OCI-LY7 (cell line): ENCODE results near the gene CRYL1. TPM values are rescaled to one million over a fixed set of nuclear protein-coding genes. Genes with fewer than 3 reads are reported as not detected.

Source experiments
- BruUV-seq: library from RNA; stranded (reverse); fragments of 400-500 nt; replicated peaks from 2 replicates; lab custom pipeline; 2021; lab: Mats Ljungman, UMichigan
- CTCF ChIA-PET: fragments of 300-600 bp; sonication (Branson Sonifier 250); formaldehyde crosslinking; loops from one replicate; lab custom pipeline; 2022; ENCODE audit warnings: antibody characterized with exemption; ENCODE audit not compliant: unreplicated experiment; lab: Charles Lee
- POLR2A ChIA-PET: fragments of 300-600 bp; sonication (Branson Sonifier 250); formaldehyde crosslinking; loops from one replicate; lab custom pipeline; 2022; ENCODE audit warnings: antibody characterized with exemption; lab: Charles Lee
- DNase-seq: peaks from one replicate; pipeline ENCODE4 v3.0.0-alpha.2; 2015; ENCODE audit warnings: low spot score
- H2AFZ ChIP-seq: fragments of 200-600 bp; sonication (generic), shearing (Covaris generic); 2 replicates; pipeline ENCODE4 v1.6.1; 2014; ENCODE audit warnings: mild to moderate bottlenecking, antibody characterized with exemption, low read length, moderate library complexity
- H3K27ac ChIP-seq: fragments of 200-600 bp; sonication (generic); 2 replicates; pipeline ENCODE4 v1.5.1; 2014; ENCODE audit warnings: mixed run types, low read depth, mild to moderate bottlenecking, moderate library complexity, low read length, inconsistent platforms; ENCODE audit not compliant: poor library complexity, severe bottlenecking
- H3K36me3 ChIP-seq: fragments of 200-600 bp; sonication (generic); 2 replicates; pipeline ENCODE4 v1.6.1; 2014; ENCODE audit warnings: mild to moderate bottlenecking, antibody characterized with exemption, low read length, moderate library complexity, mixed read lengths; ENCODE audit not compliant: insufficient read depth
- H3K4me1 ChIP-seq: fragments of 200-600 bp; sonication (generic); 2 replicates; pipeline ENCODE4 v1.5.1; 2014; ENCODE audit warnings: mild to moderate bottlenecking, low read length; ENCODE audit not compliant: insufficient read depth, poor library complexity, severe bottlenecking
- H3K4me2 ChIP-seq: fragments of 200-600 bp; sonication (generic); 2 replicates; pipeline ENCODE4 v1.6.1; 2014; ENCODE audit warnings: mild to moderate bottlenecking, low read length
- H3K4me3 ChIP-seq: fragments of 200-600 bp; sonication (generic); 2 replicates; pipeline ENCODE4 v1.5.1; 2014; ENCODE audit warnings: mild to moderate bottlenecking, low read depth, low read length; ENCODE audit not compliant: poor library complexity, severe bottlenecking
- H3K79me2 ChIP-seq: fragments of 200-600 bp; sonication (generic); 2 replicates; pipeline ENCODE4 v1.6.1; 2016; ENCODE audit warnings: low read depth, mild to moderate bottlenecking, low read length, moderate library complexity, mixed read lengths; ENCODE audit not compliant: insufficient read depth
- H3K9me2 ChIP-seq: fragments of 200-600 bp; sonication (generic); 2 replicates; pipeline ENCODE4 v1.6.1; 2016; ENCODE audit warnings: mild to moderate bottlenecking, low read length, mixed read lengths; ENCODE audit not compliant: insufficient read depth
- H3K9me3 ChIP-seq: fragments of 200-600 bp; sonication (generic); 2 replicates; pipeline ENCODE4 v1.6.1; 2014; ENCODE audit warnings: mild to moderate bottlenecking, mixed run types, low read length, mixed read lengths
- H4K20me1 ChIP-seq: fragments of 200-600 bp; sonication (generic); 2 replicates; pipeline ENCODE4 v1.6.1; 2014; ENCODE audit warnings: mild to moderate bottlenecking, antibody characterized with exemption, low read length, moderate library complexity, mixed read lengths; ENCODE audit not compliant: insufficient read depth
- CTCF ChIP-seq: fragments of 200-600 bp; sonication (generic); conservative IDR thresholded peaks from 2 replicates; pipeline ENCODE4 v1.5.1; 2014; ENCODE audit warnings: mild to moderate bottlenecking, antibody characterized with exemption, low read length, moderate library complexity, mixed read lengths
- EZH2phosphoT487 ChIP-seq: fragments of 200-600 bp; sonication (generic); IDR thresholded peaks from 2 replicates; pipeline ENCODE4 v1.6.1; 2018; ENCODE audit warnings: low read depth, borderline replicate concordance, mild to moderate bottlenecking, mixed run types, antibody characterized with exemption, low read length, moderate library complexity, mixed read lengths
- intact Hi-C: fragments of 100-400 bp; cut with micrococcal nuclease; formaldehyde crosslinking; loops from one replicate; pipeline ENCODE4 v1.10.0; 2022; ENCODE audit not compliant: unreplicated experiment
- total RNA-seq, 2 experiments: library from RNA; depleted of rRNA in 1 of 2; stranded (reverse); fragments of >200 nt in 1 of 2; shearing (Covaris generic) in 1 of 2; gene quantifications; 2 replicates each; pipeline ENCODE4 v1.2.3, GENCODE V29; 2014 to 2022

CRYL1 gene
- total RNA-seq, 2 experiments from 2014 or later, result not detected

DNA sequence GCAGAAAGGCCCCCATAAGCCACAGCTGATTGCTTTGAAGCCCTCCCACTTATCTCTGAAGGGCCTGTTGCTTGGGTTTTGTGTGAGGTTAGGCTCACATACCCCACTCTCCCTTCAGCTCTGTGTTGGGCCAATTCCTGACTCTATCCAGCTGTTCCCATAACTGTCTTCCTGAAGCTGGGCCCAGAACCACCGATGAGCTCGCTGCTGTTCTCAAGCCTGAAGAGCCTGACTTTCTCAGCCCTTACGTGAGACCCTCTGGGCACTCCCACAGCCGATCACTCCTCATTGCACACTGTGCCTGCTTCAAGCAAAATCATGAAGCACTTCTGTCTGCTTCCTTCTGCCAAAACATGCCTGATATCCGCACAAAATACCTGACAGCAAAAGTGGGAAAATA is 124.1 kb downstream of the CRYL1 start:
- Histone ChIP-seq H4K20me1 (no peaks in the 10 kb centered on the region), H3K4me2 (no peak overlapping the region), H3K4me1 (no peaks in the 10 kb centered on the region), H3K79me2 (no peaks in the 10 kb centered on the region), H3K9me3 (no peaks in the 10 kb centered on the region), H3K36me3 (no peaks in the 10 kb centered on the region), H2AFZ (no peak overlapping the region), H3K9me2 (no peaks in the 10 kb centered on the region), H3K4me3 (no peak overlapping the region), H3K27ac (no peak overlapping the region)
- intact Hi-C loops, result no loop called here
- DNase-seq, result no peak
- BruUV-seq, result no TSS peak
- ChIA-PET POLR2A (interaction anchor here (0.6 kb wide), 1 partner anchor 73 kb away, joined by 6 read pairs; no protein-coding TSS in a partner anchor), CTCF (no interaction called here)
- no peak for TF ChIP-seq EZH2phosphoT487
- TF ChIP-seq CTCF, result no peak

DNA sequence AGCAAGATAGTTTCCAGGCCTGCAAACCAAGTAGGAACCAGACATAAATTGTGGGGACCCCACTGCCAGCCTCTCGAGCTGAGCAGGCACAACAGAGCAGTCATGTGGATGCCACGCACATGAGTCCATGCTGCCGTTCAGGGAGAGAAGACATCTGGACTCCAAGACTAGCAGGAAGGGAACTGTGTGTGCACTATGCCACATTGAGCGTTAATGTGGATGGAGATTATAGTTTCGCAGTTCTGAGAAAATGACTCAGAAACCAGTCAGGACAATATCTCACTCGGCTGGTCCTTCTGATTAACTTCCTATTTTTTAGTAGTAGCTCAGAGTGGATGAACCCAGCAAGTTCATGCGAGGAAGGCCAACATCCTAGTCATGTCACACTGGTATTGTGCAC is 124.9 kb downstream of the CRYL1 start:
- CTCF ChIA-PET, result no interaction called here

More for the DNA sequence above, 124.9 kb downstream of the CRYL1 start:
- Histone ChIP-seq H3K4me2 (no peak overlapping the region), H3K79me2 (no peaks in the 10 kb centered on the region), H3K9me3 (no peaks in the 10 kb centered on the region), H3K36me3 (no peaks in the 10 kb centered on the region), H3K4me3 (no peak overlapping the region), H4K20me1 (no peaks in the 10 kb centered on the region), H3K9me2 (no peaks in the 10 kb centered on the region), H3K4me1 (no peaks in the 10 kb centered on the region), H3K27ac (no peak overlapping the region), H2AFZ (no peak overlapping the region)
- intact Hi-C loops, result no loop called here
- no peak for DNase-seq
- BruUV-seq, result no TSS peak
- TF ChIP-seq CTCF (no peak), EZH2phosphoT487 (no peak)
- POLR2A ChIA-PET, result no interaction called here
